Lung (tissue), 12 donors: Measurements from ENCODE around the gene PLVAP. TPM values are rescaled to one million over a fixed set of nuclear protein-coding genes. Genes with fewer than 3 reads are reported as not detected.
A peak's percentile ranks its signal among the peaks of the same experiment; 100 is the strongest.

Source experiments
- ATAC-seq: fragments of 200-7000 bp; cut with Tn5 transposase; one replicate; pipeline ENCODE4 v1.9.1; 2020; ENCODE audit warnings: moderate number of reproducible peaks; ENCODE audit not compliant: insufficient read depth, low FRiP score
- DNase-seq, 3 donors: peaks; one replicate each; pipeline ENCODE4 v3.0.0-alpha.2; 2013 to 2017
- H3K27ac ChIP-seq, 2 donors: one replicate each; pipeline ENCODE4 v1.5.1; 2013; ENCODE audit warnings: mild to moderate bottlenecking in 2 of 2, moderate library complexity in 2 of 2, control low read depth in 1 of 2, inconsistent platforms in 1 of 2, low read depth in 1 of 2, low read length in 1 of 2
- H3K27me3 ChIP-seq, 3 donors: one replicate each; pipeline ENCODE4 v1.5.1; 2013; ENCODE audit warnings: low read length in 2 of 3; ENCODE audit not compliant: control insufficient read depth in 3 of 3, insufficient read depth in 3 of 3
- H3K36me3 ChIP-seq, 4 donors: one replicate each; pipeline ENCODE4 v1.5.1; 2013; ENCODE audit warnings: low read length in 4 of 4, mild to moderate bottlenecking in 1 of 4, moderate library complexity in 1 of 4; ENCODE audit not compliant: control insufficient read depth in 4 of 4, insufficient read depth in 4 of 4
- H3K4me1 ChIP-seq, 5 donors: one replicate each; pipeline ENCODE4 v1.5.1; 2013; ENCODE audit warnings: low read length in 5 of 5, mild to moderate bottlenecking in 2 of 5, moderate library complexity in 1 of 5; ENCODE audit not compliant: control insufficient read depth in 5 of 5, insufficient read depth in 5 of 5
- H3K4me3 ChIP-seq: one replicate; pipeline ENCODE4 v1.5.1; 2013; ENCODE audit warnings: mild to moderate bottlenecking, control low read depth, moderate library complexity
- H3K9ac ChIP-seq, 2 donors: one replicate each; pipeline ENCODE4 v1.5.1; 2013; ENCODE audit warnings: low read length in 2 of 2, control low read depth in 1 of 2; ENCODE audit not compliant: insufficient read depth in 1 of 2
- H3K9me3 ChIP-seq, 4 donors: one replicate each; pipeline ENCODE4 v1.5.1; 2013; ENCODE audit warnings: low read length in 3 of 4, mild to moderate bottlenecking in 1 of 4, moderate library complexity in 1 of 4; ENCODE audit not compliant: control insufficient read depth in 4 of 4, insufficient read depth in 3 of 4
- WGBS, 2 donors: extraction: QIAGEN DNeasy Blood & Tissue Kit; methylation state at CpG; one replicate each; pipeline ENCODE4 v1.1.7; 2013; 5-methylcytosine and 5-hydroxymethylcytosine counted together
- polyA plus RNA-seq, 2 donors: library from polyadenylated mRNA; stranded (reverse); fragments of 200-250 nt; gene quantifications; one replicate each; pipeline ENCODE4 v1.2.1, GENCODE V29; 2013
- total RNA-seq, 2 donors: library from RNA; depleted of rRNA in 1 of 2; stranded (reverse); fragments of >200 nt in 1 of 2; gene quantifications; one replicate each; pipeline ENCODE4 v1.2.1, GENCODE V29; 2014 to 2021
- TF ChIP-seq, protein P1 (sequence below): IDR thresholded peaks from 2 replicates; pipeline ENCODE4 v1.5.1; 2012; ENCODE audit warnings: mild to moderate bottlenecking; ENCODE audit errors: control extremely low read depth, extremely low read depth
- donor health status: control.
- donor health status: control.
- donor health status: Bipolar disorder and iron deficiency.
- donor health status: healthy.
- donor health status: DM: yes; HTN: yes; CAD: no.

The PLVAP gene
- total and polyA plus RNA-seq, 4 donors = 6.4 to 55.0 (median 25.8) TPM

GRCh38 chr19:17303940-17304267 is 73.2 kb downstream of the PLVAP start:
- Histone ChIP-seq H3K36me3 (peaks cover 0 to 7% (median under 1%) of the 10 kb centered on the region in 4 donors), H3K9ac (no peak overlapping the region), H3K9me3 (no peaks in the 10 kb centered on the region), H3K27ac (peak overlapping the region; percentile 49 to 68), H3K4me1 (peaks cover 2 to 31% (median 5%) of the 10 kb centered on the region in 5 donors), H3K4me3 (no peak overlapping the region), H3K27me3 (no peaks in the 10 kb centered on the region)
- WGBS, 2 donors = 63 to 70% methylated on average over 12 of the region's 12 CpGs
- TF ChIP-seq, protein P1, sequence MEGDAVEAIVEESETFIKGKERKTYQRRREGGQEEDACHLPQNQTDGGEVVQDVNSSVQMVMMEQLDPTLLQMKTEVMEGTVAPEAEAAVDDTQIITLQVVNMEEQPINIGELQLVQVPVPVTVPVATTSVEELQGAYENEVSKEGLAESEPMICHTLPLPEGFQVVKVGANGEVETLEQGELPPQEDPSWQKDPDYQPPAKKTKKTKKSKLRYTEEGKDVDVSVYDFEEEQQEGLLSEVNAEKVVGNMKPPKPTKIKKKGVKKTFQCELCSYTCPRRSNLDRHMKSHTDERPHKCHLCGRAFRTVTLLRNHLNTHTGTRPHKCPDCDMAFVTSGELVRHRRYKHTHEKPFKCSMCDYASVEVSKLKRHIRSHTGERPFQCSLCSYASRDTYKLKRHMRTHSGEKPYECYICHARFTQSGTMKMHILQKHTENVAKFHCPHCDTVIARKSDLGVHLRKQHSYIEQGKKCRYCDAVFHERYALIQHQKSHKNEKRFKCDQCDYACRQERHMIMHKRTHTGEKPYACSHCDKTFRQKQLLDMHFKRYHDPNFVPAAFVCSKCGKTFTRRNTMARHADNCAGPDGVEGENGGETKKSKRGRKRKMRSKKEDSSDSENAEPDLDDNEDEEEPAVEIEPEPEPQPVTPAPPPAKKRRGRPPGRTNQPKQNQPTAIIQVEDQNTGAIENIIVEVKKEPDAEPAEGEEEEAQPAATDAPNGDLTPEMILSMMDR = no peak
- ATAC-seq = no peak
- DNase-seq = peak; percentile 18 to 60 (median 46)

- ATAC-seq = peak; percentile 83
- Histone ChIP-seq H3K9me3 (peaks cover 0 to under 1% (median 0%) of the 10 kb centered on the region in 4 donors), H3K4me1 (peaks cover 2 to 31% (median 5%) of the 10 kb centered on the region in 5 donors), H3K9ac (peak within 1 kb of the TSS in 1 of 2 donors; percentile 11), H3K4me3 (peak within 1 kb of the TSS; percentile 48), H3K36me3 (peaks cover 0 to 7% (median 3%) of the 10 kb centered on the region in 4 donors), H3K27ac (peak within 1 kb of the TSS; percentile 57 to 68), H3K27me3 (no peaks in the 10 kb centered on the region)
- peak; percentile 96 to 97 (median 97) for DNase-seq
- 2% methylated on average over 42 to 52 of the region's 52 CpGs for WGBS, 2 donors
- TF ChIP-seq, protein P1 = peak; percentile 18
Measured at GRCh38 chr19:17303167-17303939, 73.8 kb downstream of the PLVAP start, which contains the start of gene ABHD8. Gene ABHD8, minus strand, starts transcription at chr19:17303425. Its CDS starts 1,809 bp downstream, at chr19:17301616.

DNA sequence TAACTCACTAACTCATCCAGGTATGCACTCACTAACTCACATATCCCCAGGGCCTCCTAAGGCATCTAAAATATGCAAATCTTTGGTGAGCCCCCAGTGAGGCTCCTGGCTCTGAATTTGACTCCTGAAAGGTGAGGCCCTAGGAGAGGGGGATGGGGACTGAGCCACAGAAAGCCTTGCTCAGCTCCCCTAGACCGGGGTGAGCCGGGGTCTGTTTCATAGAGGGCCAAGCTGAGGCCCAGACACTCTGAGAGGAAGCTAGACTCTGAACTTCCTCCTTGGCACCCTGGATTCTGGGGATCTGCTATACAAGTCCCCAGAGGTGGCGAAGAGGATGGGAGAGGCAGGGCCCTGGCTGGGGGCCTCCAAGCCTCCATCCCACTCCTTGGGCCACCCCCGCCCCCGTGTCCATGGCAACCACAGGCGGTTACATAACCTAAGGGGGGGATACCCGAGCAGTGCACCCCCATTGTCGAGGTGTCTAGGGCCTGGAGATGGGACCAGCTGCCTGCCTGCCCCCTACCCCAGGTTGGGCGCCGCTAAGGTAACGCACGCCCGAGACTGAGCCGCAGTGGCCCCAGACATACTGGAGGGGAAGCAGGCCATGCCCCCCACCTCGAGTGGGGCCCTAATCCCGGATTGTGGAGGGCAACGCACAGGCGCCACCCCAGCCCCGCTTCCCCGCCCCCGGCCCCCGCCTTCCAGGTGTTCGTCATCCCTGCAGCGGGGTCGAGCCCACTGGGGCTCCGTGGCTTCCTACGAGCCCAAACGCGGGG is 74.6 kb downstream of the PLVAP start:
- H3K9ac ChIP-seq = peak overlapping the region in 1 of 2 donors; percentile 11

More for the DNA sequence above, 74.6 kb downstream of the PLVAP start:
- peaks cover 0 to 7% (median 5%) of the 10 kb centered on the region in 4 donors for H3K36me3 ChIP-seq
- peak overlapping the region; percentile 21 to 57 for H3K27ac ChIP-seq
- TF ChIP-seq, protein P1 = no peak
- H3K27me3 ChIP-seq = no peaks in the 10 kb centered on the region
- peaks cover 2 to 31% (median 5%) of the 10 kb centered on the region in 5 donors for H3K4me1 ChIP-seq
- 8 to 10% methylated on average over 24 to 29 of the region's 29 CpGs for WGBS, 2 donors
- H3K9me3 ChIP-seq = peaks cover 0 to 3% (median 0%) of the 10 kb centered on the region in 4 donors
- H3K4me3 ChIP-seq = peak overlapping the region; percentile 48
- no peak for DNase-seq
- no peak for ATAC-seq

Other genes with a start within 250 kb of the PLVAP start
- 10 to 100 TPM; 22.0 to 33.5 TPM for gene USE1, start 162.0 kb downstream of the PLVAP start, total RNA-seq
- gene USE1, start 162.0 kb downstream of the PLVAP start, polyA plus RNA-seq = 10 to 100 TPM; 36.2 to 60.1 TPM
- 10 to 100 TPM in 1 of 2 donors, 1 to 10 TPM in 1; 9.1 to 39.5 TPM for gene OCEL1, start 151.1 kb downstream of the PLVAP start, total RNA-seq
- 10 to 100 TPM; 19.4 to 31.1 TPM for gene OCEL1, start 151.1 kb downstream of the PLVAP start, polyA plus RNA-seq
- gene NR2F6, start 131.4 kb downstream of the PLVAP start, total RNA-seq = 10 to 100 TPM; 26.1 to 65.5 TPM
- gene NR2F6, start 131.4 kb downstream of the PLVAP start, polyA plus RNA-seq = 10 to 100 TPM; 26.8 to 28.0 TPM
- gene USHBP1, start 112.6 kb downstream of the PLVAP start, total RNA-seq = 10 to 100 TPM; 11.8 to 12.3 TPM
- 10 to 100 TPM in 1 of 2 donors, 1 to 10 TPM in 1; 6.2 to 11.4 TPM for gene USHBP1, start 112.6 kb downstream of the PLVAP start, polyA plus RNA-seq
- 10 to 100 TPM; 52.4 to 75.1 TPM for gene BABAM1, start 109.9 kb downstream of the PLVAP start, total RNA-seq
- 10 to 100 TPM; 61.8 to 65.1 TPM for gene BABAM1, start 109.9 kb downstream of the PLVAP start, polyA plus RNA-seq
- gene ANKLE1, start 95.4 kb downstream of the PLVAP start, total RNA-seq = 1 to 10 TPM in 1 of 2 donors, under 1 TPM in 1; 0.95 to 1.6 TPM
- 1 to 10 TPM in 1 of 2 donors, under 1 TPM in 1; 0.43 to 1.1 TPM for gene ANKLE1, start 95.4 kb downstream of the PLVAP start, polyA plus RNA-seq
- gene ABHD8, start 73.9 kb downstream of the PLVAP start, total RNA-seq = 10 to 100 TPM; 12.8 to 23.0 TPM
- gene ABHD8, start 73.9 kb downstream of the PLVAP start, polyA plus RNA-seq = 10 to 100 TPM; 14.9 to 15.4 TPM
- 10 to 100 TPM; 22.3 to 85.7 TPM for gene MRPL34, start 71.5 kb downstream of the PLVAP start, total RNA-seq
- 100 to 1,000 TPM; 101 to 137 TPM for gene MRPL34, start 71.5 kb downstream of the PLVAP start, polyA plus RNA-seq
- gene DDA1, start 67.8 kb downstream of the PLVAP start, total RNA-seq = 10 to 100 TPM; 16.1 to 40.7 TPM
- gene DDA1, start 67.8 kb downstream of the PLVAP start, polyA plus RNA-seq = 10 to 100 TPM; 60.2 to 66.5 TPM
- 10 to 100 TPM in 1 of 2 donors, 1 to 10 TPM in 1; 7.1 to 22.5 TPM for gene ANO8, start 42.5 kb downstream of the PLVAP start, total RNA-seq
- gene ANO8, start 42.5 kb downstream of the PLVAP start, polyA plus RNA-seq = 1 to 10 TPM; 7.1 to 8.8 TPM
- 10 to 100 TPM; 22.2 to 24.1 TPM for gene GTPBP3, start 39.8 kb downstream of the PLVAP start, total RNA-seq
- 10 to 100 TPM; 13.3 to 14.2 TPM for gene GTPBP3, start 39.8 kb downstream of the PLVAP start, polyA plus RNA-seq
- under 1 TPM in 1 of 2 donors, not detected in 1; 0.74 TPM for gene CCDC194, start 16.9 kb upstream of the PLVAP start, total RNA-seq
- under 1 TPM; 0.13 to 0.37 TPM for gene CCDC194, start 16.9 kb upstream of the PLVAP start, polyA plus RNA-seq
- 10 to 100 TPM; 49.8 to 71.3 TPM for gene BST2, start 28.3 kb upstream of the PLVAP start, total RNA-seq
- gene BST2, start 28.3 kb upstream of the PLVAP start, polyA plus RNA-seq = 100 to 1,000 TPM in 1 of 2 donors, 10 to 100 TPM in 1; 48.2 to 179 TPM
- gene MVB12A, start 42.7 kb upstream of the PLVAP start, total RNA-seq = 10 to 100 TPM; 28.5 to 66.9 TPM
- 10 to 100 TPM; 59.6 to 62.1 TPM for gene MVB12A, start 42.7 kb upstream of the PLVAP start, polyA plus RNA-seq
- under 1 TPM; 0.12 to 0.57 TPM for gene TMEM221, start 71.3 kb upstream of the PLVAP start, total RNA-seq
- under 1 TPM; 0.06 to 0.08 TPM for gene TMEM221, start 71.3 kb upstream of the PLVAP start, polyA plus RNA-seq
- not detected for gene NXNL1, start 83.6 kb upstream of the PLVAP start, total RNA-seq
- gene NXNL1, start 83.6 kb upstream of the PLVAP start, polyA plus RNA-seq = not detected
- 10 to 100 TPM; 25.4 to 26.9 TPM for gene SLC27A1, start 93.2 kb upstream of the PLVAP start, total RNA-seq
- 10 to 100 TPM; 12.2 to 15.8 TPM for gene SLC27A1, start 93.2 kb upstream of the PLVAP start, polyA plus RNA-seq
- 100 to 1,000 TPM in 1 of 2 donors, 10 to 100 TPM in 1; 63.2 to 109 TPM for gene PGLS, start 134.3 kb upstream of the PLVAP start, total RNA-seq
- gene PGLS, start 134.3 kb upstream of the PLVAP start, polyA plus RNA-seq = 100 to 1,000 TPM; 107 to 122 TPM
- gene COLGALT1, start 178.3 kb upstream of the PLVAP start, total RNA-seq = 100 to 1,000 TPM in 1 of 2 donors, 10 to 100 TPM in 1; 39.9 to 129 TPM
- 100 to 1,000 TPM in 1 of 2 donors, 10 to 100 TPM in 1; 63.3 to 107 TPM for gene COLGALT1, start 178.3 kb upstream of the PLVAP start, polyA plus RNA-seq